WTC11 (cell line): ENCODE results near the gene SOSTDC1. TPM values are rescaled to one million over a fixed set of nuclear protein-coding genes. Genes with fewer than 3 reads are reported as not detected.

ENCODE experiments used
- ATAC-seq: fragments of 200-7000 bp; cut with Tn5 transposase; 2 replicates; pipeline ENCODE4 v1.10.0; 2021; ENCODE audit warnings: mild to moderate bottlenecking, moderate library complexity
- CTCF ChIA-PET: fragments of 300-600 bp; sonication (Branson Sonifier 250); formaldehyde crosslinking; loops from one replicate; lab custom pipeline; 2021; ENCODE audit warnings: antibody characterized with exemption; lab: Charles Lee
- POLR2A ChIA-PET: fragments of 350-600 bp; sonication (Branson Sonifier 250); formaldehyde crosslinking; loops from one replicate; lab custom pipeline; 2021; ENCODE audit warnings: antibody characterized with exemption; lab: Charles Lee
- DNase-seq: peaks from one replicate; pipeline ENCODE4 v3.0.0; 2021; ENCODE audit warnings: low spot score
- H3K27ac Mint-ChIP-seq: 2 replicates; pipeline ENCODE4 v1.8.0; 2021; ENCODE audit warnings: mixed read lengths
- H3K27me3 Mint-ChIP-seq: 2 replicates; pipeline ENCODE4 v1.8.0; 2021; ENCODE audit warnings: low read depth, mild to moderate bottlenecking, moderate library complexity, mixed read lengths
- H3K36me3 Mint-ChIP-seq: 2 replicates; pipeline ENCODE4 v1.8.0; 2021; ENCODE audit warnings: mixed read lengths
- H3K4me1 Mint-ChIP-seq: 2 replicates; pipeline ENCODE4 v1.8.0; 2022; ENCODE audit warnings: mixed read lengths
- H3K4me3 Mint-ChIP-seq: 2 replicates; pipeline ENCODE4 v1.8.0; 2021; ENCODE audit warnings: mild to moderate bottlenecking, moderate library complexity, mixed read lengths
- H3K9me3 Mint-ChIP-seq: 2 replicates; pipeline ENCODE4 v1.8.0; 2021; ENCODE audit warnings: mixed read lengths
- ATF1 ChIP-seq: sonication (generic); formaldehyde crosslinking; IDR thresholded peaks from 2 replicates; pipeline ENCODE4 v1.8.1; 2023; ENCODE audit warnings: mild to moderate bottlenecking, moderate library complexity, missing genetic modification reagents
- CREB1 ChIP-seq: sonication (generic); formaldehyde crosslinking; IDR thresholded peaks from 2 replicates; pipeline ENCODE4 v1.8.0; 2023; ENCODE audit warnings: mild to moderate bottlenecking, missing genetic modification reagents
- ETV6 ChIP-seq: sonication (generic); formaldehyde crosslinking; IDR thresholded peaks from 2 replicates; pipeline ENCODE4 v1.8.1; 2022; ENCODE audit warnings: mild to moderate bottlenecking, missing genetic modification reagents
- GRHL2 ChIP-seq: fragments of 250-450 bp; sonication (Bioruptor Pico); IDR thresholded peaks from 2 replicates; pipeline ENCODE4 v1.8.0; 2022; ENCODE audit warnings: mild to moderate bottlenecking, moderate library complexity; ENCODE audit not compliant: insufficient replicate concordance, severe bottlenecking
- HMGA2 ChIP-seq: fragments of 250-450 bp; sonication (Bioruptor Pico); IDR thresholded peaks from 2 replicates; pipeline ENCODE4 v1.4.0; 2021; ENCODE audit warnings: mild to moderate bottlenecking, moderate library complexity
- IRF1 ChIP-seq: sonication (generic); formaldehyde crosslinking; IDR thresholded peaks from 2 replicates; pipeline ENCODE4 v1.8.0; 2023; ENCODE audit warnings: missing genetic modification reagents
- MAX ChIP-seq: sonication (generic); formaldehyde crosslinking; IDR thresholded peaks from 2 replicates; pipeline ENCODE4 v1.8.0; 2022; ENCODE audit warnings: mild to moderate bottlenecking, missing genetic modification reagents
- MYBL2 ChIP-seq: sonication (generic); formaldehyde crosslinking; IDR thresholded peaks from 2 replicates; pipeline ENCODE4 v1.8.1; 2023; ENCODE audit warnings: mild to moderate bottlenecking, moderate library complexity, missing genetic modification reagents
- NFATC4 ChIP-seq: fragments of 250-450 bp; sonication (Bioruptor Pico); IDR thresholded peaks from 2 replicates; pipeline ENCODE4 v1.9.0; 2021; ENCODE audit warnings: mild to moderate bottlenecking
- NFE2L1 ChIP-seq: sonication (generic); formaldehyde crosslinking; IDR thresholded peaks from 2 replicates; pipeline ENCODE4 v1.8.1; 2023; ENCODE audit warnings: missing genetic modification reagents
- NFYB ChIP-seq: sonication (generic); formaldehyde crosslinking; conservative IDR thresholded peaks from 2 replicates; pipeline ENCODE4 v1.8.0; 2022; ENCODE audit warnings: low read depth, missing genetic modification reagents
- OVOL2 ChIP-seq: fragments of 250-450 bp; sonication (Bioruptor Pico); IDR thresholded peaks from 2 replicates; pipeline ENCODE4 v1.9.0; 2021; ENCODE audit warnings: mild to moderate bottlenecking, borderline replicate concordance
- PRDM15 ChIP-seq: sonication (generic); formaldehyde crosslinking; IDR thresholded peaks from 2 replicates; pipeline ENCODE4 v1.8.0; 2022; ENCODE audit warnings: missing genetic modification reagents
- RELA ChIP-seq: sonication (generic); formaldehyde crosslinking; IDR thresholded peaks from 2 replicates; pipeline ENCODE4 v1.8.1; 2022; ENCODE audit warnings: missing genetic modification reagents, mild to moderate bottlenecking, borderline replicate concordance
- SOX15 ChIP-seq: fragments of 250-450 bp; sonication (Bioruptor Pico); IDR thresholded peaks from 2 replicates; pipeline ENCODE4 v1.9.0; 2021; ENCODE audit warnings: mild to moderate bottlenecking
- TCF7 ChIP-seq: sonication (generic); formaldehyde crosslinking; IDR thresholded peaks from 2 replicates; pipeline ENCODE4 v1.8.0; 2022; ENCODE audit warnings: mild to moderate bottlenecking, low read depth, missing genetic modification reagents, moderate library complexity
- TEAD1 ChIP-seq: sonication (generic); formaldehyde crosslinking; IDR thresholded peaks from 2 replicates; pipeline ENCODE4 v1.8.0; 2022; ENCODE audit warnings: mild to moderate bottlenecking, missing genetic modification reagents
- ZNF121 ChIP-seq: sonication (generic); formaldehyde crosslinking; IDR thresholded peaks from 2 replicates; pipeline ENCODE4 v1.8.0; 2023; ENCODE audit warnings: missing genetic modification reagents
- ZNF232 ChIP-seq: sonication (generic); formaldehyde crosslinking; IDR thresholded peaks from 2 replicates; pipeline ENCODE4 v1.8.0; 2022; ENCODE audit warnings: mild to moderate bottlenecking, missing genetic modification reagents
- ZNF263 ChIP-seq: sonication (generic); formaldehyde crosslinking; IDR thresholded peaks from 2 replicates; pipeline ENCODE4 v1.8.1; 2022; ENCODE audit warnings: low read depth, mild to moderate bottlenecking, moderate library complexity, missing genetic modification reagents
- total RNA-seq: library from RNA; stranded (reverse); gene quantifications from 3 replicates; pipeline ENCODE4 v1.2.3, GENCODE V29; 2021
- TF ChIP-seq, protein P1 (sequence below): sonication (generic); formaldehyde crosslinking; IDR thresholded peaks from 2 replicates; pipeline ENCODE4 v1.8.1; 2022; ENCODE audit warnings: mild to moderate bottlenecking, moderate library complexity, missing genetic modification reagents
- TF ChIP-seq, protein P2 (sequence below): sonication (generic); formaldehyde crosslinking; IDR thresholded peaks from 2 replicates; pipeline ENCODE4 v1.8.1; 2023; ENCODE audit warnings: mild to moderate bottlenecking, missing genetic modification reagents
- TF ChIP-seq, protein P3 (sequence below): fragments of 250-450 bp; sonication (Bioruptor Pico); IDR thresholded peaks from 2 replicates; pipeline ENCODE4 v1.9.0; 2021; ENCODE audit warnings: mild to moderate bottlenecking

Gene SOSTDC1
- total RNA-seq, 1 experiment from 2014 or later: 0.15 TPM

DNA sequence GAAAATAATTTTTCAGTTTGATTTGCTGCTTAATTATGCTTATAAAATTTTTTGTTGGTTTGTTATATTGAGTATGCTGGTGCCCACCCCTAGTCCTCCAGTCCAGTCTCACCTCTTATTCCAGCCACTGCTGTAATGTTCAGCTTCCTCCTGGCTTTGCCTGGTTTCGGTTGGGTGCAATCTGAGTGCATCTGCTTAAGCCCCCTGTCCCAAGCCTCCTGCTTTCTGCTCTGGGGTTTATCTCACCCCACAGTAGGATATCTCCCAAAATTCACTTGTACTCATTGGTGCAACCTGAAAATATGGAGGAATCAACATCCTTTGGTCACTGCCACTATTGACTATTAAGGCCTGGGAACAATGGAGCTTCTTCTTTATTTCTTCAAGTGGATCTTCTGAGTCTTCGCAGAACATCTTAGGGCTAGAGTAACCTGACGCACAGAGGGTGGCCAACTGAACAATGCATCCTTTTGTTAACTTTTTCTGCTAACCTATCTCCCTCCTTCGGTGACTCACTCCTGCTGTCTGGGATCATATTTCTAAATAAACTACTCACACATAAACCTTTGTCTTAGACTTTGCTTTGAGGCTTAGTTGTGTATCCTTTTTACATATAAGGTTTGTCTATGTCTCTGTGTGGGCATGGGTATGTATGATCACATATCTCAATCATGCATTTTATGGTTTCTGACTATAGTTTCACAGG lies 19.1 kb upstream of the SOSTDC1 start:
- POLR2A ChIA-PET: no interaction called here
- CTCF ChIA-PET: no interaction called here
- Mint-ChIP-seq H3K4me1 (peaks cover 11% of the 10 kb centered on the region), H3K27me3 (no peaks in the 10 kb centered on the region), H3K9me3 (no peaks in the 10 kb centered on the region), H3K36me3 (no peaks in the 10 kb centered on the region), H3K27ac (no peak overlapping the region), H3K4me3 (no peak overlapping the region)
- ATAC-seq: peak; percentile 79
- DNase-seq: no peak
- no peak for TF ChIP-seq HMGA2 (CRISPR knock-in tag)
- TF ChIP-seq ZNF232 (CRISPR knock-in tag): no peak
- no peak for TF ChIP-seq RELA (CRISPR knock-in tag)
- no peak for TF ChIP-seq NFYB (CRISPR knock-in tag)
- TF ChIP-seq ATF1 (CRISPR knock-in tag): no peak

DNA sequence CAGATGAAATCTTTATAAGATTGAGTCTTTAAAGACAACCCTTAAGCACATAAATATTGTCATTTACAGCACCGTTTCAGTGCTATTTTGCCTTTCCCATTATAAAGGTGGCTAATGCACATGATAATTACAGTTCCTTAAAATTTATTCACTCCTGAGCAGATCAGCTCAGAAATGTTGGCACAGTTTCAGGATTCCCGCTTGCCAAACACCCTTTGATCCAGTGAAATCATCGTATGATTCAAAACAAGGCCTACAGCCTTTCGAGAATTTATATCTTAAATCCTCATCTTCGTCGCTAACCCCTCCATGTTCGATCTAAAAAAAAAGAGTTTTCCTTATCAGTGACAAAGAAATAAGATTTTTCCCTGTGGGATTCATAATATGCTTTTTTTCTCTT lies 14.1 kb upstream of the SOSTDC1 start:
- POLR2A ChIA-PET: no interaction called here
- no peaks in the 10 kb centered on the region for H3K27me3 Mint-ChIP-seq
- ATAC-seq (no peak), DNase-seq (no peak)
- no peaks in the 10 kb centered on the region for H3K9me3 Mint-ChIP-seq
- H3K4me1 Mint-ChIP-seq: peaks cover 3% of the 10 kb centered on the region
- H3K27ac Mint-ChIP-seq: no peak overlapping the region
- no peak overlapping the region for H3K4me3 Mint-ChIP-seq
- no peaks in the 10 kb centered on the region for H3K36me3 Mint-ChIP-seq
- CTCF ChIA-PET: no interaction called here
- TF ChIP-seq, protein P1, sequence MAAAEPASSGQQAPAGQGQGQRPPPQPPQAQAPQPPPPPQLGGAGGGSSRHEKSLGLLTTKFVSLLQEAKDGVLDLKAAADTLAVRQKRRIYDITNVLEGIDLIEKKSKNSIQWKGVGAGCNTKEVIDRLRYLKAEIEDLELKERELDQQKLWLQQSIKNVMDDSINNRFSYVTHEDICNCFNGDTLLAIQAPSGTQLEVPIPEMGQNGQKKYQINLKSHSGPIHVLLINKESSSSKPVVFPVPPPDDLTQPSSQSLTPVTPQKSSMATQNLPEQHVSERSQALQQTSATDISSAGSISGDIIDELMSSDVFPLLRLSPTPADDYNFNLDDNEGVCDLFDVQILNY (CRISPR knock-in tag): no peak
- TF ChIP-seq, protein P2, sequence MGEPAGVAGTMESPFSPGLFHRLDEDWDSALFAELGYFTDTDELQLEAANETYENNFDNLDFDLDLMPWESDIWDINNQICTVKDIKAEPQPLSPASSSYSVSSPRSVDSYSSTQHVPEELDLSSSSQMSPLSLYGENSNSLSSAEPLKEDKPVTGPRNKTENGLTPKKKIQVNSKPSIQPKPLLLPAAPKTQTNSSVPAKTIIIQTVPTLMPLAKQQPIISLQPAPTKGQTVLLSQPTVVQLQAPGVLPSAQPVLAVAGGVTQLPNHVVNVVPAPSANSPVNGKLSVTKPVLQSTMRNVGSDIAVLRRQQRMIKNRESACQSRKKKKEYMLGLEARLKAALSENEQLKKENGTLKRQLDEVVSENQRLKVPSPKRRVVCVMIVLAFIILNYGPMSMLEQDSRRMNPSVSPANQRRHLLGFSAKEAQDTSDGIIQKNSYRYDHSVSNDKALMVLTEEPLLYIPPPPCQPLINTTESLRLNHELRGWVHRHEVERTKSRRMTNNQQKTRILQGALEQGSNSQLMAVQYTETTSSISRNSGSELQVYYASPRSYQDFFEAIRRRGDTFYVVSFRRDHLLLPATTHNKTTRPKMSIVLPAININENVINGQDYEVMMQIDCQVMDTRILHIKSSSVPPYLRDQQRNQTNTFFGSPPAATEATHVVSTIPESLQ (CRISPR knock-in tag): no peak
- TF ChIP-seq ZNF263 (no peak), NFE2L1 (CRISPR knock-in tag) (no peak), TEAD1 (CRISPR knock-in tag) (no peak), ETV6 (no peak), MYBL2 (no peak), IRF1 (CRISPR knock-in tag) (no peak), SOX15 (CRISPR knock-in tag) (no peak), ZNF121 (CRISPR knock-in tag) (no peak)
- TF ChIP-seq, protein P3, sequence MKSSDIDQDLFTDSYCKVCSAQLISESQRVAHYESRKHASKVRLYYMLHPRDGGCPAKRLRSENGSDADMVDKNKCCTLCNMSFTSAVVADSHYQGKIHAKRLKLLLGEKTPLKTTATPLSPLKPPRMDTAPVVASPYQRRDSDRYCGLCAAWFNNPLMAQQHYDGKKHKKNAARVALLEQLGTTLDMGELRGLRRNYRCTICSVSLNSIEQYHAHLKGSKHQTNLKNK: no peak
- TF ChIP-seq, all 79 proteins: peak for 0

GRCh38 chr7:16479161-16479560 lies 13.6 kb upstream of the SOSTDC1 start:
- Mint-ChIP-seq H3K27me3 (no peaks in the 10 kb centered on the region), H3K4me1 (no peaks in the 10 kb centered on the region), H3K9me3 (no peaks in the 10 kb centered on the region), H3K27ac (no peak overlapping the region), H3K4me3 (no peak overlapping the region), H3K36me3 (no peaks in the 10 kb centered on the region)
- no peak for TF ChIP-seq NFATC4 (CRISPR knock-in tag)
- no peak for TF ChIP-seq PRDM15
- TF ChIP-seq OVOL2 (CRISPR knock-in tag): no peak
- TF ChIP-seq TCF7: no peak
- TF ChIP-seq SOX15 (CRISPR knock-in tag): no peak
- no peak for TF ChIP-seq CREB1
- no peak for TF ChIP-seq MAX
- TF ChIP-seq GRHL2 (CRISPR knock-in tag): no peak
- TF ChIP-seq ZNF263: no peak
- ATAC-seq: no peak
- CTCF ChIA-PET: no interaction called here
- no peak for DNase-seq
- POLR2A ChIA-PET: no interaction called here
